NCI-H2029 (cell line): ENCODE data around the gene ATG16L2.
"Not testable (repeated sequence)": the region's sequence is repeated elsewhere in the genome, so short reads cannot be mapped to it uniquely, and the experiment has no call there.

Experiments used
- DNase-seq: peaks from one replicate; lab custom pipeline; 2025; lab: John Stamatoyannopoulos, UW

The ATG16L2 gene

GRCh38 chr11:72806378-72806777 lies 7.8 kb upstream of the ATG16L2 start:
- DNase-seq, result not testable (repeated sequence)

DNA sequence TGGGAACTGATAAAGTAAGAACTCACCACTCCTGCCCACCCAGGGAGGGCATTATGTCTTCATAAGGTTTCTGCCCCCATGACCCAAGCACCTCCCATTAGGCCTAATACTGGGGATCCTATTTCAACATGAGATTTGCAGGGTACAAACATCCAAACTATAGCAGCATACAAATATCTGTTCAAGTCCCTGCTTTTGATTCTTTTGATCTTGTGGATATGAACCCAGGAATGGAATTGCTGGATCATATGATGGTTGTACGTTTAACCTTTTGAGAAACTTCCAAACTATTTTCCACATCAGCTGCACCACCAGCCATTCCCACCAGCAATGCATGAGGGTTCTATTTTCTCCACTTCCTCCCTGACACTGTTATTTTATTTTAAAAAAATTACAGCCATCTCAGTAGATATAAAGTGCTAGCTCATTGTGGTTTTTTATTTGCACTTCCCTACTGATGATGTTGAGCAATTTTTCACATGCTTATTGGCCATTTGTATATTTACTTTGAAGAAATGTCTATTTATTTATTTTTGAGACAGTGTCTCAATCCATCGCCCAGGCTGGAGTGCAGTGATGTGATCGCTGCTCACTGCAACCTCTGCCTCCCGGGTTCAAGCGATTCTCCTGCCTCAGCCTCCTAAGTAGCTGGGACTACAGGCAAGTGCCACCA lies 7.1 kb upstream of the ATG16L2 start:
- DNase-seq, result no peak

GRCh38 chr11:72807792-72808191 lies 6.4 kb upstream of the ATG16L2 start:
- no peak for DNase-seq

GRCh38 chr11:72808331-72808798 lies 5.8 kb upstream of the ATG16L2 start:
- DNase-seq, result no peak

DNA sequence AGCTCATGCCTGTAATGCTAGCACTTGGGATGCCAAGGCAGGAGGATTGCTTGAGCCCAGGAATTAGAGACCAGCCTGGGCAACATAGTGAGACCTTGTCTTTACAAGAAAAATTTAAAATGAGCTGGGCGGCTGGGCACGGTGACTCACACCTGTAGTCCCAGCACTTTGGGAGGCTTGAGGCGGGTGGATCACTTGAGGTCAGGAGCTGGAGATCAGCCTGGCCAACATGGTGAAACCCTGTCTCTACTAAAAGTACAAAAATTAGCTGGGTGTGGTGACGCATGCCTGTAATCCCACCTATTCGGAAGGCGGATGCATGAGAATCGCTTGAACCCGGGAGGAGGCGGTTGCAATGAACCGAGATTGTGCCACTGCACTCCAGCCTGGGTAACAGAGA lies 2.5 kb upstream of the ATG16L2 start:
- not testable (repeated sequence) for DNase-seq

DNA sequence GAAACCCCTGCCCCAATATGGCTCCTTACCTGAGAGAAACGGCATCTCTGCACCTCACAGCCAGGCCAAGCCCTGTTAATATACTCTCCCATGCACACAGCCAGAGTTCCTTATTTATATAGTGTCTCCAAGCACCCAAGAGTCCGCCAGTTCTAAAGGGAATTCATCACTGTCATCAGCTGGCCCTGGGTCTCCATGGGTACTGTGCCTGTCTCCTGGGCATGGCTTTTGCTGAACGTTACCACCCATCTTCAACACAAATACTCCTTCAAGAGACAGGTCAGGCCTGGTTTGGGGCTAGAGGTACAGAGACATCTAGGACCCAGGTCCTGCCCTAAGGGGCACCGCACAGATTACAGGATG lies 1.6 kb upstream of the ATG16L2 start:
- DNase-seq, result peak; percentile 51

DNA sequence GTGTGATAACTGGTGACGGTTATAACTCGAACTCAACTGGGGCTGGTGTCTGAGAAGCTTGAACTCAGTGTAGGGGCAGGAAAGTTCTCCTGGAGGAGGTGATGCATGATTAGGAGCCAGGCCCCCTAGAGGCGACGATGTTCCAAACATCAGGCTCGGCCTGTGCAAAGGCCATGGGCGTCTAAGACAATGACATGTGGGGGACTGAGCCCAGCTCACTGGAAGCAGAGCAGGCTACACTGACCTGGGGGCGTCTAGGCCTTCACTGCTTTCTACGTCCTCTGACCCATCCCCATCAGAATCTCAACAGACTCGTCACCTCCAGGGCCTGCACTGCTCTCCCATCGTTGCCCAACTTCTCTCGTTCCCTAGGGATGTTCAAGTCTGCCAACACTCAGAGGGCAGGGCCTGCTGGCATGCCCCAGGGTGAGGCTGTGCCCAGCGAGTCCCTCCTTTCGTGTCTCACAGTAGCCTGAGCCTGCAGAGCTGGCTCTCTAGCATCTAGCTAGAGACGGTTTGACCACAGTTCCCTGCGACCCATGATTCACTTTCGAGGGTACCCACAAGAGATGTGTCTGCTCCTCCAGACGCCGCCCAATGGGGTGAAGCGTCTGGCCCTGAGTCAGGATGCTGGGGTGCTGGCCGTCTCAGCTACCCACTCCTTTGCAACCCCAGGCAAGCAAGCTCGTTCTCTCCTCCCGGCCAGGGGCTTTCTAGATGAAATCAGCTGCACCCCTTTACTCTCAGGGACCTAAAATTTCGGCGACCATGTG lies 1.1 kb upstream of the ATG16L2 start:
- DNase-seq, result no peak

GRCh38 chr11:72813740-72814285 lies 398 bp upstream of the ATG16L2 start:
- DNase-seq, result peak; percentile 74

DNA sequence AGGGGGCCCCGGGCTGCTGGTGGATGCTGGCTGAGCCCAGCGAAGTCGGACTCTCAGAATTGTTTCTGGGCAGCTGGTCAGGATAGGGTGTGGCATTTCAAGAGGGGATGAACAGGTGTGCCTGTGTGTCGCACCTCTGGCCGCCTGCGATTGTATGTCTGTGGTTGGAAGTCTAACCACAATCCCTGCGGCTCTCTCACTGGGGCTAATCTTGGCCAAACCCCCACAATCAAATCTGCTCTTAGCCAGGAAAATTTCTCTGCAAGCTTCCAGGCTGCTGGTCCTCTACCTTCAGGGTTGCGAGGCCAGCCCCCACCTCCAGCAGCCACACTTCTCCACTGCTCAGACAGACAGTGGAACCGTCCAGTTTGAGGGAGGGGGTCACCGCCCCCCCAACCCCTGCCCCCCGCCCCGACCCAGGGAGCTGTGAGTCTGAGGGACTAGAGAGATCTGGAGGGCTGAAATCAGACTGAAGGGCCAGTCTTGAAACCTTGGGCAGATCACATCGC lies 953 bp downstream of the ATG16L2 start:
- no peak for DNase-seq

DNA sequence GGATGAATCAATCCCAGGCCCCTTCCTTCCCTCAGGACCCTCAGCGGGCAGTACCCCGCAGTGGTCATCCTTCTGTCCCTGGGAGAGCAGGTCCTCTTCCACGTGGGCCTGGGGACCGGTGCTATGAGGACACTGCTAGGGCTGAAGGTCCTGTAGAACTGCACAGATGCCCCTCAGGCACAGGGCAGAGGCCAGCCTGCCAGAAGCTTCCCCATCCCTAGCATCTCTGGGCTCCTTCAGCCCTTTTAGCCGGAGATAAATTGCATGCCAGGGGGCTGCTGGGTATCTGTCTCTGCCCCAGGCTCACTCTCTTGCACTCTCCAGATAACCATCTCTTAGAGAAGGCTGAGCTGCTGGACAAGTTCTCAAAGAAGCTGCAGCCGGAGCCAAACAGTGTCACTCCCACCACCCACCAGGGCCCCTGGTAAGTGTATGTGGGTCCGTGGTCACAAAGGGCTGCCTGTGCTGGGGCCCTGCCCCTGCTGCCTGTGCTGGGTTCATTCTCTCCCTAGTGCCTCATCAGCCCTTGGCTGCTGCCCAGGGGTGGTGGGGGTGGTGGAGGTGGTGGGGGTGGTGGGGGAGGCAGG lies 2.3 kb downstream of the ATG16L2 start:
- no peak for DNase-seq

GRCh38 chr11:72817966-72818365 lies 3.8 kb downstream of the ATG16L2 start:
- DNase-seq, result no peak

DNA sequence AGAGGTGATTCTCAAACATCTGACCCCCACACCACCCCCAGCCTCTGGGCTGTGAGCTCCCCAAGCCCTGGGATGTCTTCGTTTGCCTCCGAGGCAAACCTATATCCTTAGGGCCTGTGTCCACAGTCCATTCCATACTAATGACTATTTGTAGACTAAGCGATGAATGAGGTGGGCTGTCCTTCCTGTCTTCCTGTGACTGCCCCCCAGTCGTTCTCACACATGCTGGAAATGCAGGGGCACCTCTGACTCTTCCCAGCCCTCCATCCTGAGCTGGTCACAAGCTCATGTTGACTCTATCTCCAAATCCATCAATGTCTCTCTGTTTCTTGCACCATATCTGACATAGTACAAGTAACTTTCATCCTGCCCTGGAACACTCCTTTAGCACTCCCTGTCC lies 4.8 kb downstream of the ATG16L2 start:
- no peak for DNase-seq

DNA sequence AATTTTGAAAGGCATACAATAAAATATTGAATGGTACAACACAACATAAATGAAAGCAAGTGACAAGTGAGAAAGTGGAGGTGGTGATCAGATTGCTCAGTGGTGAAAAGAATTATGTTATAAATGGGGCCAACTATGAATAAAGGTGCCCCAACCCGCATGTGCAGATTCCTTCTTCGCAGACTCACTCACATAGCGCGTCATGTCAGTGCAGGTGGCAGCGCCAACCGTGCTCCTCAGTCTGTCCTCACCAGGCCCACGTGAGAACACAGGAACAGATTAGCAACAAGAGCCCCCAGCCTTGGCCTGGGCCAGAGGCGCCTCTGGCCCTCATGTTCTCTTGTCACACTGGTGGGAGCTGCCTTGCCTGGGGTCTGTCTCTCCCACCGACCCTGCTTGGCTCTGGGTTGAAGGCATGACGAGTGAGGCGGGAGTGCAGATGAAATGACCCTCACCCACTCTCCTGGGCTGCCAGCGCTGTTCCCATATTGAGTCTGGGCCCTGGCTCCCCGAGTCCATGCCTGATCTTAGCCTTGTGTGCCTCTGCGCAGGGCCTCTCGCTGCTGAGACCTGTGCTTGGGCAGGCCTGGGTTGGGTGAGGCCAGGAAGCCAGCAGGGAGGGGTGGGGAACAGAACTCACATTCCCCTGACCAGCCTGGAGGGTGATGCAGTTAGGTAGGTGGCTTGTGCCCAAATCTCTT lies 6.4 kb downstream of the ATG16L2 start:
- DNase-seq, result no peak

GRCh38 chr11:72821221-72821919 lies 7.2 kb downstream of the ATG16L2 start:
- DNase-seq, result no peak

GRCh38 chr11:72821920-72822799 lies 7.9 kb downstream of the ATG16L2 start:
- peak; percentile 76 for DNase-seq

GRCh38 chr11:72823105-72823804 lies 9.0 kb downstream of the ATG16L2 start:
- DNase-seq, result no peak

- no peak for DNase-seq
Measured at GRCh38 chr11:72824020-72824419, 9.8 kb downstream of the ATG16L2 start.

- no peak for DNase-seq
Measured at GRCh38 chr11:72824811-72825505, 10.7 kb downstream of the ATG16L2 start.

- DNase-seq, result no peak
Measured at GRCh38 chr11:72825661-72826060, 11.4 kb downstream of the ATG16L2 start.
